8988T (cell line): Measurements from ENCODE around the gene SCNN1A.
A peak's percentile ranks its signal among the peaks of the same experiment; 100 is the strongest.

Experiments used
- DNase-seq: peaks from one replicate; pipeline ENCODE4 v3.0.0; 2011

The SCNN1A gene

GRCh38 chr12:6315704-6316597 lies 59.4 kb downstream of the SCNN1A start:
- DNase-seq: no peak

GRCh38 chr12:6315184-6315583 lies 60.2 kb downstream of the SCNN1A start:
- DNase-seq: no peak

- DNase-seq: no peak
Observed at GRCh38 chr12:6314776-6315175, 60.6 kb downstream of the SCNN1A start.

- no peak for DNase-seq
Observed at GRCh38 chr12:6313326-6313940, 61.9 kb downstream of the SCNN1A start.

GRCh38 chr12:6312529-6313325 lies 62.6 kb downstream of the SCNN1A start:
- DNase-seq: peak; percentile 13

- peak; percentile 29 for DNase-seq
Observed at GRCh38 chr12:6311822-6312528, 63.4 kb downstream of the SCNN1A start.

- DNase-seq: peak; percentile 5
Observed at GRCh38 chr12:6310771-6311610, 64.4 kb downstream of the SCNN1A start.

GRCh38 chr12:6307529-6307928 lies 67.8 kb downstream of the SCNN1A start:
- peak; percentile 1 for DNase-seq

- peak; percentile 2 for DNase-seq
Observed at GRCh38 chr12:6306599-6307220, 68.7 kb downstream of the SCNN1A start.

- DNase-seq: no peak
Observed at GRCh38 chr12:6306151-6306550, 69.2 kb downstream of the SCNN1A start.

- DNase-seq: no peak
Observed at GRCh38 chr12:6303071-6303470, 72.3 kb downstream of the SCNN1A start.

- no peak for DNase-seq
Observed at GRCh38 chr12:6302621-6303020, 72.7 kb downstream of the SCNN1A start.

- no peak for DNase-seq
Observed at GRCh38 chr12:6301721-6302120, 73.6 kb downstream of the SCNN1A start.

- DNase-seq: no peak
Observed at GRCh38 chr12:6297170-6297569, 78.2 kb downstream of the SCNN1A start.
